Raji (cell line): Measurements from ENCODE around the gene OGDH.

Source experiments
- POLR2A ChIP-seq: IDR thresholded peaks from 2 replicates; pipeline ENCODE4 v1.6.1; 2011; ENCODE audit warnings: low read depth, low read length, control low read depth; ENCODE audit not compliant: insufficient read depth

OGDH gene

DNA sequence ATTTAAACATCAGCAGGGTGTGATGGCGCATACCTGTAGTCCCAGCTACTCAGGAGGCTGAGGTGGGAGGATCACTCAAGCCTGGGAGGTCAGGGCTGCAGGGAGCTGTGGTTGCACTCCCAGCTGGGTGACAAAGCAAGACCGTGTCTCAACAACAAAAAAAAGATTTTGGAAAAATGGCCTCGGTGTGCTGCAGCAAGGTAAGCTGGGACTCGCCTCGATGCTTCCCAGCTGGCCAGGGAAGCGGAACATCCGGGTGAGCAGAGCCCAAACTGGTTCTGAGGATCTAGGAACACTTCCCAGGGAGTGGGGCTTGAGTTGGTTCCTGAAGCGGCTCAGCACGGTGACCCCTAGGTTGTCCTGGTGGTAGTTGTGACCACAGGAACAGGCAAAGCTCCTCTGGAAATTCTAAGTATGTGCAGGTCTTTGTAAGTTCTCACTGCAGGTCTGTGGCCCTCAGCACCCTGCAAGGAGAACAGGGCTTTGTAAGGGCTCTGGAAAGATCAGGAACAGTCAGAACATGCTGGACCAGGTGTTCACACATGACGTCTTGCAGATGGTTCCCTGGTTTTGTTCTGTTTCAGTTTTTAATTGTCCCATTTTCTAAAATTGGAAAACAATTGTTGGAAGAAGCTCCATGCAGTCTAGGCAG lies 103.6 kb downstream of the OGDH start:
- TF ChIP-seq POLR2A, result no peak

DNA sequence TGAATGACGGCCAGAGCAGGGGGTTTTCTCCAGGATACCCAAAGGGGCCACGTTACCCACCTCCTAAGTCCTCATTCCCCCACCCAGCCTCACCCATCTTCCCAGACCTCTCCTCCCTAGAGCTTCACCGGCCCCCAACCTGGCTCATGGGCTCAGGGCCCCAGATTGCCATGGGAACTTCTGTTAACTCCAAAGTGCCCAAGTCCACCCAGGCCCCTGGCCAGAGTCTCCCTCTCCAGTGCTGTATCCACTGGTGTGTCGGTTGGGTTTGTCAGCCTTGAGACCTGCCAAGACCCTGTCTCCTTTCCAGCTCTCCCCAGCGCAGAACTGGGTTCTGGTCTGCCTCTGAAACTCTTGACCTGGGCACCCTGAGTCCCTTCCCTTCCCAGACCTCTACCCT lies 105.1 kb downstream of the OGDH start:
- TF ChIP-seq POLR2A, result no peak

DNA sequence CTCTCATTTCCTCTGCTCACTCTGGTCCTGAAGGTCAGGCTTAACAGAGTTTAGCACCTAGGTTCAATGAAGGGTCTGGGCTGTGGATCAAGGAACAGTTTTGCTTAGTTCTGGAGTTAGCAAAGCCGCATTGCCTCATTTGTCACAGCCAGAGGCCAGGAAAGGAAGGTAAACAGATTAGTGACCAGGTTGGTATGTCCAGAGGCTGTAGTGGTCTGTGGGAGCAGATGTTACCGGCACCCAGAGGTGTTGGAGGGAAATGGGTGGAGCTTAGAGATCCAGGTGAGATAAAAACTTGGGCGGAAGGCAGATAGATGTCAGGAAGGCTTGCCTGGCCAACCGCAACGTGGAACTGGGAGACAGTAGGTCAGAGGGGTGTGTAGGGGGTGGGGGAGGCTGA lies 105.6 kb downstream of the OGDH start:
- TF ChIP-seq POLR2A, result no peak

DNA sequence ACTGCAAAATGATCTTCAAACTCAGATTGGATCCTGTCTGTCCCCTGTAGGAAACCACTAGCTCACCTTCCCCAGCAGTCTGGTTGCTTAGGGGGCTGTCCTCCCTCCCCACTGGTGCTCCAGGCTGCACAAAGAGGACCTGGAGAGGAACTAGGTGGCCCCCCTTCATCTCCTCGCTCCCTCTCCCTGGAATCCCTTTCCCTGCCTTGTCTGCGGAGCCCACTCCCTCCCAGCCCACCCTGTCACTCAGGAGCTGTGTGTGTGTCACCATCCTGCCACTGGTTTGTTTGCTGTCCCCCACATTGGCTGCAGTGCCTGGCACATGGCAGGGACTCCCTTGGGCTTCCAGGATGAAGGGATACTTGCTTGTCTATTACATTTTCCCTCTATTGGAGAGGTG lies 106.7 kb downstream of the OGDH start:
- no peak for TF ChIP-seq POLR2A

DNA sequence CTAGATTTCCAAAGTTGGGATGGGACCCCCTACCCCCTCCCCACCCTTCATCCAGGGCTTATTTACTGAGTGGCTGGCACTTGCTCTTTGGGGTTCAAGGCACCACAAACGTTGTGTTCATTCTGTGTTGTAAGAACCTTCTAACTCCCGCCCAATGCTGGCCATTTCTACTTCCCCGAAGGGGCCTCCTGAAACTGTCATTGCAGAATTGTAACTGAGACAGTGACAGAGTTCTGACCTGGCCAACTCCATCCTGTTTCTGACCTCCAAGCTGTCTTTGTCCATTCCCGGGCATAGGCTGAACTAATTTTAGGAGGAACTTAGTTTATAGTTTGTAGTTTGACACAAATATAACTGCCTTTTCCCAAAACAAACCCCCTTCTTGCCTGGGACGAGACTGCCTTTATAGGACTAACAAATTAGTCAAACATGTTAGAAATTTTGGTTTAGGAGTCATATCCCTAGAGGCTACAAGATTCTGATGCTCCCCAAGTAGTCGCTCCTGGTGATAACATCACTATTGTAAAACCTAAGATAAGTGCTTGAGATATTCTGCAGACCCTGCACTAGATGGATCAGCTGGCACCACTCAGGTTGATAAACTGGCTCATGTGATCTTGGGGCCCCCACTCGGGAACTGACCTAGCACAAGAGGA lies 107.4 kb downstream of the OGDH start:
- TF ChIP-seq POLR2A, result no peak

DNA sequence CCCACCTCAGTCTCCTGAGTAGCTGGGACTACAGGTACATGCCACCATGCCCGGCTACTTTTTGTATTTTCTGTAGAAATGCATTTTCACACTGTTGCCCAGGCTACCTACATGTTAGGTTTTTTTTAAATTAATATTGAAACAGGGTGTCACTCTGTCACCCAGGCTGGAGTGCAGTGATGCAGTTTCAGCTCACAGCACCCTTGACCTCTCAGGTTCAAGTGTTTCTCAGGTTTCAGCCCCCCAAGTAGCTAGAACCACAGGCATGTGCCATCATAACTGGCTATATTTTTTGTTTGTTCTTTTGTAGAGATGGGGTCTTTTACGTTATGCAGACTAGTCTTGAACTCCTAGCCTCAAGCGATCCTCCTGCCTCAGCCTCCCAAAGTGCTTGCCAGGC lies 109.8 kb downstream of the OGDH start:
- TF ChIP-seq POLR2A, result no peak

DNA sequence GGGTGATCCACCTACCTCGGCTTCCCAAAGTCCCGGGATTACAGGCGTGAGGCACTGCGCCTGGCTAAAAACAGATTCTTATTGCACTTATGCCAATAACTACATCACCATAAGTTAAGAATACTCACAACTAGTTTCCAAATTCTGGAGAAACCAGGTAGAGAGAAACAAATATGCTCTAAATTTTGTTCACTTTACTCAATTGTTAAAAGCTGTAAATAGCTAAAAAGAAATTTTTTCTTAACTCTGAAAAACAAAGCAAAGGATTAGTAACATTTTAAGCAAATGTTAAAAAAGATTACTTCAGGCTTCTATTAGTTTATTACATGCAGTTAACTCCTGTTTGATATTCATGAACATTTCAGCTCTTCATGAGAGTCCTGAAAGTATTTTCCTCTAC lies 113.9 kb downstream of the OGDH start:
- no peak for TF ChIP-seq POLR2A

DNA sequence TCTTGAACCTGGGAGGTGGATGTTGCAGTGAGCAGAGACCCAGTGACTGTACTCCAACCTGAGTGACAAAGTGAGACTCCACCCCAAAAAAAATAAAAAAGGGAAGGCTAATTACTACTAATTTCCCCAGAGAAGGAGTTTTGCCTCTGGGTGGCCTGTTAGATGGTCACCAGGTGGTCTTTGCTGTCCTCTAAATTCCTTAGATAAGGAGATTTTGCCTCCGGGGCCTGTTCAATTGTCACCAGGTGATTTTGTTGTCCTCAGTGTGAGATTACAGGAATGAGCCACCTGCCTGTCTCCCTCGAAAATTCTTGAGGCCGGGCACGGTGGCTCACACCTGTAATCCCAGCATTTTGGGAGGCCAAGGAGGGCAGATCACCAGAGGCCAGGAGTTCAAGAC lies 117.8 kb downstream of the OGDH start:
- TF ChIP-seq POLR2A, result no peak

DNA sequence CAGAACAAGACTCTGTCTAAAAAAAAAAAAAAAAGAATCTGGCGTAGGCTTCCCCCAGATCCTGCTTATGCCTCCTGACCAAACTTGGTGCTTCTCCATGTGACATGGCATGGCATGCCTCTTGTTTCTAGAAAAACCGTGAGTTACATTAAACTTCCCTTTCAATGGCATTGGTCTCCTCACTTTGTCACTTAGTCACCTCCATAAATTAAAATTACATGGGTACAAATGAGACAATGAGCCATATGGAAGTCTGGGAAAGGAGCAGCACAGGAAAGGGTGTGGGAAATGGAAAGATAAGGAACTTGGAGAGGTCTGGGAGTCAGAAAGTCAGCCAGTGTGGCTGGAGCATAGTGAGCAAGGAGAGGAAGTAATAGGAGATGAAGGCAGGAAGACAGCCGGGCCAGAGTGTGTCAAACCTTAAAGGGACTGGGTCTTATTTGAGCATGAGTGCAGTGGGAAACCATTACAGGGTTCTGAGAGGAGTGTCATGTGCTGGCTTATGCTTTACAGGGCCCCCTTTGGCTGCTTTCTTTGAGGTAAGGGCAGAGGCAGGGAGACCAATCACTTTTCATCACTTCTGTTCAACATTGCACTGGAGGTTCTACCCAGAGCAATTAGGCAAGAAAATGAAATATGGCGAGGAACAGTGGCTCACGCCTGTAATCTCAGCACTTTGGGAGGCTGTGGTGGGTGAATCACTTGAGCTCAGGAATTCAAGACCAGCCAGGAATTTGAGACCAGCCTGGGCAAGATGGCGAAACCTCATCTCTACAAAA lies 120.9 kb downstream of the OGDH start:
- no peak for TF ChIP-seq POLR2A

DNA sequence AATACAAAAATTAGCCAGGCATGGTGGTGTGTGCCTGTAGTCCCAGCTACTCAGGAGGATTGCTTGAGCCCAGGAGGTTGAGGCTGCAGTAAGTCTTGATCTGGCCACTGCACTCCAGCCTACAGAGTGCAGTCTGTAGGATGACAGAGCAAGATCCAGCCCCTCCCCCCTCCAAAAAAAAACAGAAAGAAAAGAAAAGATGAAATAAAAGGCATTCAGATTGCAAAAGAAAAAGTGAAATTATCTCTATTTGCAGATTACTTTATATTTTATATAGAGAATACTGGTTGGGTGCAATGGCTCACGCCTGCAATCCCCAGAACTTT lies 121.5 kb downstream of the OGDH start:
- TF ChIP-seq POLR2A, result no peak

DNA sequence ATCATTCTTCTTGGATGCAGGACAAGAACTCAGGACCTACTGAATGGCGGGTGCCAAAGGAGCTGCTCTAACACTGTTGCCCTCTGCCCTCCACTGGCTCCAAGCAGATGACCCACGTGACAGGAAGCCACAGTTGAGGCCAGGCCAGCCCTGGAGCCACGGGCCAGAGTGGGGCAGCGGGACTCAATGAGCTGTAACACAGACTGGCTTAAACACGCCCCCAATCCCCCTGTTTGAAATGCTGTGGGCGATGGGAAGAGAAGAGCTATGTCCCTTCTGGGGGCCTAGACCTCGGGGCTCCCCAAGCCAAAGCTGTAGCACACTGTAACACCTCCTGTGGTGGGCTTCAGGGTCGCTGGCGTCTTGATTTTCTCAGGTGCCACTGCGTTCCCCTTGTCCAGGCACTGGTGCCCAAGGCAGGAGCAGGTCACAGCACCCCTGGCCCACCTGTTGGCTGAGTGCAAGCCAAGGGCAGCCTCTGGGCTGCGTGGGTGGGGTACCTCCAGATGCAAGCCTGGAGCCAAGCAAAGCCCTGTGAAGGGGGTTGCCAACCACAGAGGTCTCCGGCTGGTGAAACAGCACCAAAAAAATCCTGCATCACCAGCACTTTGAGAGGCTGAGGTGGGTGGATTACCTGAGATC lies 123.6 kb downstream of the OGDH start:
- TF ChIP-seq POLR2A, result no peak

DNA sequence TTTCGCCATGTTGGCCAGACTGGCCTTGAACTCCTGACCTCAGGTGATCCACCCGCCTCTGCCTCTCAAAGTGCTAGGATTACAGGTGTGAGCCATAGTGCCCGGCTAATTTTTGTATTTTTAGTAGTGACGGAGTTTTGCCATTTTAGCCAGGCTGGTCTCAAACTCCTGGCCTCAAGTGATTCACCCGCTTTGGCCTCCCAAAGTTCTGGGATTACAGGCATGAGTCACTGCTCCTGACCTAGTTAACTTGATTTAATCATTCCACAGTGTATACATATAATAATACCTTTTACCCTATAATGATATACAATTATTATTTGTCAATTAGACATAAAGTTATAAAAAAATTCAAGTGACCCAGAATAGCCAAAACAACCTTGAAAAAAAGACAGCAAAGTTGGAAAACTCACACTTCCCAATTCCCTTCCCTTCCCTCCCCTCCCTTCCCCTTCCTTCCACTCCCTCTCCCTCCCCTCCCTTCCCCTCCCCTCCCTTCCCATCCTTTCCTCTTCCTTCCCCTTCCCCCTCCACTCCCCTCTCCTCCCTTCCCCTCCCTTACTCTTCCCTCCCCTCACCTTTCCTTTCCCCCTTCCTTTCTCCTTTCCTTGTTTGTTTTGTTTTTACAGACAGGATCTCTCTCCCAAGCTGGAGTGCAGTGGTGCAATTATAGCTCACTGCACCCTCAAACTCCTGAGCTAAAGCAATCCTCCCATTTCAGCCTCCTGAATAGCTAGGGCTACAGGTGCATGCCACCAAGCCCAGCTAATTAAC lies 127.5 kb downstream of the OGDH start:
- no peak for TF ChIP-seq POLR2A

DNA sequence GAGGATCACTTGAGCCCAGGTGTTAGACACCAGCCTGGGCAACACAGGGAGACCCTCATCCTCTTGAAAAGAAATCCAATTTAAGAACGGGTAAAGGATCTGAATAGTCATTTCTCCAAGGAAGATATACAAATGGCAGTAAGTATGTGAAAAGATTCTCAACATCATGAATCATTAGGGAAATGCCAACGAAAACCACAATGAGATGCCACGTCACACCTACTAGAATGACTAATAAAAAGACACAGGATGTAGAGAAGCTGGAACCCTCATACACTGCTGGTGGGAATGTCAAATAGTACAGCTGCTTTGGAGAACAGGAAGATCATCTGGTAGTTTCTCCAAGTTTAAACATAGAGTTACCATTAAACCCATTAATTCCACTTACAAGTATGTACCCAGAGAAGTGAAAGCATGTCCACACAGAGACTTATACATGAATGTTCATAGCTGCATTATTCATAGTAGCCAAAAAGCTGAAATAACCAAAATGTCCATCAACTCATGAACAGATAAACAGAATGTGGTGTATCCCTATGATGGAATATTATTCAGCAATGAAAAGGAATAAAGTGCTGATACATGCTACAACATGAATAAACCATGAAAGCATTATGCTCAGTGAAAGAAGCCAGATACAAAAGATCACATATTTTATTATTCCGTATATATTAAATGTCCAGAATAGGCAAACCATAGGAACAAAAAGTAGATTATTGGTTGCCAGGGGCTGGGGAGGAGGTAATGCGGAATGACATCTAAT lies 129.2 kb downstream of the OGDH start:
- no peak for TF ChIP-seq POLR2A

DNA sequence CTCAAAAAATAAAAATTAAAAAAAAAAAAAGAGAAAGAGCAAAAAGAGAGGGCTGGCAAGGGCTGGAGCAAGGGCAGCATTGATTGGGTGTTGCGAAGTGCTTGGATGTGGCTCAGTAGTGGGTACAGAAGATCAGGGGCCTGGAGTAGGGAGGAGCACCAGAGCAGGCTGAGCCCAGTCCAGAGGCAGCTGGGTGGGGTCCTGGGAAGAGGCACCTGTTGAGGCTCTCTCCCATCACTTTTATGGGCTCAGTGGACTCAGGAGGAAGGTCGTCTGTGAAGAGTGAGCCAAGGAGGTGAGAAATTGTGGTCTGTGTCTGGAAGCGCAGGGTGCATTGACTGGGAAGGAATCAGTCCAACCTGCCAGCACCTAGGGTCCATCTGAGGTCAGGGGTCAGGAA lies 130.5 kb downstream of the OGDH start:
- no peak for TF ChIP-seq POLR2A
